HG03457 (cell line): ENCODE results near the gene LSM10.
A peak's percentile ranks its signal among the peaks of the same experiment; 100 is the strongest.

Source experiments
- ATAC-seq: cut with Tn5 transposase; IDR thresholded peaks from one replicate; pipeline ENCODE4 v1.9.1; 2021; ENCODE audit warnings: moderate number of reproducible peaks; ENCODE audit not compliant: unreplicated experiment

The LSM10 gene

DNA sequence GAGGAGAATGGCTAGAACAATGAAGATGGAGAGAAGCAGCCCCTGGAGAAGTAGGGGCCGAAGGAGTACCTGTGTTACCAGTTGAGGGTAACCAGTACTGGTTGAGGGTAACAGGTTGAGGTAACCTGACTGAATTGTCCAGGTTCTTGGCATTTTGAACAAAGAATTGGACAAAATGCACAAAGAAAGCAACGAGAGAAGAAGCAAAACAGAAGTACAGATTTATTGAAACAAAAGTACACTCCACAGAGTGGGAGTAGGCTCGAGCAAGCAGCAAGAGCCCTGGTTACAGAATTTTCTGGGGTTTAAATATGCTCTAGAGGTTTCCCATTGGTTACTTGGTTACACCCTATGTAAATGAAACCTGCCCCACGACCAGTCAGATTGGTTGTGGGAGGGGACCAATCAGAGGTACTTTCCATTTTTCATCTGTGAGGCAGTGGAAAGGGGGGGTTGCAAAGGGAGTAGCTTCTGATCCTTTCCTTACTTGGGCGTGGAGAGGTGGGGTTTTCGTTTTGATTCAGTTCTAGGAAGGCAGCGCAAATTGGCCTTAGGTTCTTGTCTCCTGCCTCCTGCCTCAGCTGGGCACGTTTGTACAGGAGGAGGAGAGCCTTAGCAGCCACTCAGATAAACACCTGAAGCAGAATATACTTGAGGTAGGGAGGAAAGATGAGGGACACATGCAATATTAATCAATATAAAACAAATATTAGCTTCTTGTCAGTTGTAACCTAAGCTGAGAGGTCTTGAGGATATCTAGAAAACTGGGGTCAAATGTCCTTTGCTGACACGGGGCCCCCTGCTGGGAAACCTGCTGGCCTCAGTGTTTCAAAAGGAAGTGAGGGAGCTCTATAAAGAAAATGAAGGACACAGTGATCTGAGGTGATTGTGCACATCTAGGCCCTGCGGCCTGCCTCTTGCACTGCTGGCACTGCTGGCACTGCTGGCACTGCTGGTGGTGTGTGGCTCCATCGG lies 14.3 kb upstream of the LSM10 start:
- ATAC-seq: no peak

DNA sequence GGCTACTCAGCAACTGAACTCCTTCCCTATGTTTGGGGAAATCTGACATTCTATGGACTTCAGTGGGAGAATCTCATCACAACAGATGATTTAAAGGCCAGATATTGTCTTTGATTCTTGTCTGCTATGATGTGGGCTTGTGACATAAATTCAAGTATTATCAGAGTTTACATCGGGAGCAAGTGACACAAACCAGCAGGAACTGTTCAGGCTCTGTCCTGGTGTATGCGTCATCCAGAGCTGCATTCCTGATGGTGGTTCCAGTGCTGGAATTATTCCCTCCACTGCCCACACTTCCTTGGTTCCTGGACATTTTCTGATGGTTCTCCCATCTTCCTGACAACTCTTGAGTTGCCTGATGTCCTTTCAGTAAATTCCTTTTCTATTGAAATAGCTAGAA lies 10.8 kb upstream of the LSM10 start:
- no peak for ATAC-seq

DNA sequence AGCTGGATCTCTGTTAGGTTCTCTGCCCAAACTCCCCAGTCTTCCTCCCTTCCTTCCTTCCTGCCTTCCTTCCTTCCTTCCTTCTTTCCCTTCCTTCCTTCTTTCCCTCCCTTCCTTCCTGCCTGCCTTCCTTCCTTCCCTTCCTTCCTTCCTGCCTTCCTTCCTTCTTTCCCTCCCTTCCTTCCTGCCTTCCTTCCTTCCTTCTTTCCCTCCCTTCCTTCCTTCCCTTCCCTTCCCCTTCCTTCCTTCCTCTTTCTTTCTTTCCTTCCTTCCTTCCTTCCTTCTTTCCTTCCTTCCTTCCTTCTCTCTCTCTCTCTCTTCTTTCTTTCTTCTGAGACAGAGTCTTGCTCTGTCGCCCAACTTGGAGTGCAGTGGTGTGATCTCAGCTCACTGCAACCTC lies 8.7 kb upstream of the LSM10 start:
- no peak for ATAC-seq

DNA sequence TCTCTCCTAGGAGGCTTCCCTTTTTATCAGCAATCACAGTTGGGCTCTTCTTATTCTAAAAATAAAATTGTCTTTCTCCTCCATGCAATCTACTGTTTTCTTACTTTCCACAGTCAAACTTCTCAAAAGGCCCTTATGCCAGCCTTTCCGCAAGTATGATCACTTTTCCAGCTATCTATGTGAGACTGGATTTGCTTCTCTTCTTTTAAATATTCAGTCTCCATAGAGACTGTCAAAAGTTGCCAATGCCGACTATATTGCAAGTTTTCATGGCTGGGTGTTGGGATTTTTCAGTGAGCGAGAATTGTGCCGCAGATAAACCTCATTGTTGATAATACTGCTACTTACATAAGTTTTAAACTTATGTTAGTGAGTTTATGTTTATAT lies 4.8 kb upstream of the LSM10 start:
- no peak for ATAC-seq

DNA sequence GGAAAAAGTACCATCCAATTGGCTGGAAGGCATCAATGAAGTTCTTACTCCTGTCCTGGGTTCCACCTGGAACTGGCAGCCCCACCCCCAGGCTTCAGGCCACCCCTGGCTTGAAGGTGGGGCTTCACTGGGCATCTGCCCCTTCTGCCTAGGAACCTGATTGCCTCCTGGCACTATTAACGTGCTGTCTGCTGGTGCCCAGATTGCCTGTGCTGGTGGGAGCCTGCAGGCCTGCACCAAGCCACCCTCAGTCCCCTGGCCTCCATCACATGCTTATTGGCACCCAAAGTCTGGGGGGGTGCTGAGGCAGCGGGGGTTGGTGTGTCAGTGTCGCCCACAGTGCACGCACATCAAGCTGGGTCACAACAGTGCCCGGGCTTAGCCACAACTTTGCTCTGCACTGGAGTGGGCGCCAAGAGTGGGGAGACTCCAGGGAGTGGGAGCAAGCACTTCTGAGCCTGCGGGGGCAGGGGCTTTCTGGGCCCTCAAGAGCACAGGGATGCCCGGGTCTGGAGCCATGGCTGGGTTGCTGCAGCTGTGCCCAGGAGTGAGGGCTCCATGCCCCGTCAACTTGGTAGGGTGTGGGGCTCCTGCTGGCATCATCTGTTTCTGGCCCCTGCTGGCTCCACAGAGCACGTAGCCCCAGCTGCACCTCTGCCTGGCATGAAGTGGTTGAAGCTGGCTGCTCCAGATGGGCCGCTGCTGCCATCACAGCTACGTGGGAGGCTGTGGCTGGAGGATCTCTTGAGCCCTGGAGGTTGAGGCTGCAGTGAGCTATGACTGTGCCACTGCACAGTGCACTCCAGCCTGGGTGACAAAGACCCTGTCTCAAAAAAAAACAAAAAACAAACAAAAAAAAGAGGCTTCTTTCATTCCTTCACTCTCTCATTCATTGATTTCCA lies 4.1 kb upstream of the LSM10 start:
- no peak for ATAC-seq

DNA sequence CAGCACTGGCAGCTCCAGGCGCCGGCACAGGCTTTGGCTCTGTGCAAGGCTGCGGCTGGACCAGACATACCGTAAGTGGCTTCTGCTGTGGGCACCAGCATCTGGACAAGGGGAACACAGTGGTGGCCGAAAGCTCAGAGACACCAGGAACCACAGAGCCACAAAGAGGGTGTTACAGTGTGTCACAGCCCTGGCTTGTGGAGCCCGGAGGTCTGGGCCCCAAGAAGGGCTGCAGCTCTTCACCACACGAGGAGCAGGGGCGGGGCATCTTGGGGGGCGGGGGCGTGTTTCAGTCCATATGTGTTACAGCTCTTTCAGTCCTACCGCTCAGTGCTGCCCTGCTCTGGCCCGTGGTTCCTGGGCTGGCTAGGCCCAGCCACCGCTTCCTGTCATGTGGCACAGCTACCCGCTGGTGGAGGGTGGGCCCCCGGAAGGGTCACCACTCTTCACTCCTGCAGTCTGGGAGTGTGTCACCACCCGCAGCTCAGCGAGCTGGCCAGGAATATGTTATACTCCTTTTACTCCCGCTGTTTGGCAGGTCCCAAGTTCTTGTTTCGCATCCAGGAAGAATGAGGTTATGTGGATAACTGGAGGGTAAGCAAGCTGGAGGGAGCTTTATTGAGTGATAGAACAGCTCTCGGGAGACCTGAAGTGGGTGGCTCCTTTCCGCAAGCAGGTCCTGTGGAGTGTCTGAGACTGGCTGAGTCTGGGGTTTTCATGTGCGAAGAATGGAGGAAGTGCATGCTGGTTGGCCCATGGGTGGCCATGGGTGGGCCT lies 3.3 kb upstream of the LSM10 start:
- no peak for ATAC-seq

DNA sequence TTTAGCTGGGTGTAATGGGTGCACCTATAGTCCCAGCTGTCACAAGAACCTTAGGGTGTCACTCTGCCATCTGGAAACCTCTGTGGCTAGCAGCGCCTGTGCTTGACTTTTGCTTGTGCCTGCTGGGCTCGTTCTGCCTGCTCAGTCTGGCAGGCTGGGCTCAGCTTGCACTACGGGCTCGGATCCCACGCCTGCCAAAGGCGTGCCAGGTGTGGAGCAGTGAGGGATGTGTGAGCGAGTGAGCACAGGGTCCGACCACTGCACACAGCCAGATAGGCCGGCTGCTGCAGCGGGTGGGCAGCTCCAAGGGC lies 2.8 kb upstream of the LSM10 start:
- ATAC-seq: no peak

DNA sequence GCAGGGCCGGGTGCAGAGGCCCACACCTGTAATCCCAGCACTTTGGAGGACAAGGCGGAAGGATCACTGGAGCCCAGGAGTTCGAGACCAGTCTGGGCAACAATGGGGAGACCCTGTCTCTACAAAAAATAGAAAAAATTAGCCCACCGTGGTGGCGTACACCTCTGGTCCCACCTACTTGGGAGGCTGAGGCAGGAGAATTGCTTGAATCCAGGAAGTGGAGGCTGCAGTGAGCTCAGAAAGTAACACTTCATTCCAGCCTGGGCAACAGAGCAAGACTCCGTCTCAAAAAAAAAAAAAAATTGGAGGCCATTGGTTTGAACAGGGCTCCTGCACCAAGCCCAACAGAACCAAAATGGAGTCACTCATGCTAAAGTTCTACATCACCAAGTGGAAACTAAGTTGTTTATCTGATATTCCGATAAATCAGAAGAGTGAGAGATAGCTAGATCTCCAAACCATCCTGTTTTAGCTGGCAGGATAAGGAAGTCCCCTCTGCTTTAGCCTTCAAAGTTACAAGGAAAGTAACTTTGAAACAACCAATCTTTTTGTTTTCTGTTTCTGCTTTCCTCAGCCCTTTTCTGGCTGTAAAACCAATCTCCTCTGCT lies 766 bp upstream of the LSM10 start:
- ATAC-seq: no peak

DNA sequence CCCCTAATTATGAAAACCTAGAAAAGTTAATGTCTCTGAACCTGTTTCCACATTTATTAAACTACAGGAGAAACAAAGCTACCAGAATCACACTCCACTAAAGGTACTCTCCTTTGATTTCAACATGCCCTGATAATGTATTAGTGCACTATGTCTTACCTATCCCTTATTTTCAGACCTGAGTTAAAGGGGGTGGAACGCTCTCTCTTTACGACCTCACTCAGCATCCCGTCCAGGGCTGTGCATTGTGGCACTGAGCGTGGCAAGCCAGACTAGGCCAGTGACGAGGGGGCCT lies 678 bp downstream of the LSM10 start:
- ATAC-seq: no peak

DNA sequence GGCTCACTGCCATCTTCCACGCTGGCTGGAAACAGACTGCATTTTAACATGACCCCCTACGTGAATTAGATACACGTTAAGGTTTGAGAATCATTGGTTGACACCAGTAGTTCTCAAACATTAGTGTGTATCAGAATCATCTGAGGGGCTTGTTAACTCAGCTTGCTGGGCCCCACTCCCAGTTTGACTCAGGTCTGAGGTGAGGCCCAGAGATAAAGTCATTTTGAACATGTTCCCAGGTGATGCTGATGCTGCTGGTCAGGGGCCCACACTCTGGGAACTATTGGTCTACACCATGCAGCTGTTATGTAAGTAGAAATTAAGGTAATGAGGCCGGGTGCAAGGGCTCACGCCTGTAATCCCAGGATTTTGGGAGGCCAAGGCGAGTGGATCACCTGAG lies 1.3 kb downstream of the LSM10 start:
- ATAC-seq: no peak

DNA sequence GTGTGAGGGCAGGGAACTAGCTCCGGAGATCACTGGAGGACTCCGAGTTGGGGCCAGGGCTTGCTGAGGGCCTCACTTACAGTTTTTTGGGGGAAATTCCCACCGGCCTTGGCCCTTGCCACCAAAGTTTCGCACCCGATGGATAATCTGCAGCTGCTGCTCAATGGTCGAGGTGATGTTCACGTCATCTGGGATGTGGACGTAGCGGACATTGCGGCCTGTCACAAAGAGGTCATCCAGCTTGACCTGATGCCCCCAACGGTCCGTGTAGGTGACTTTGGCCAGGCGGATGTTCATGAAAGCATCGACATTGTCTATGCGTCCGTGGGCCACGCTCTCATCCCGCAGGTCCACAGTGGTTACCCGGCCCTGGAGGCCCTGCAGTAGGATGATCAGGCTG lies 4.0 kb downstream of the LSM10 start:
- no peak for ATAC-seq

DNA sequence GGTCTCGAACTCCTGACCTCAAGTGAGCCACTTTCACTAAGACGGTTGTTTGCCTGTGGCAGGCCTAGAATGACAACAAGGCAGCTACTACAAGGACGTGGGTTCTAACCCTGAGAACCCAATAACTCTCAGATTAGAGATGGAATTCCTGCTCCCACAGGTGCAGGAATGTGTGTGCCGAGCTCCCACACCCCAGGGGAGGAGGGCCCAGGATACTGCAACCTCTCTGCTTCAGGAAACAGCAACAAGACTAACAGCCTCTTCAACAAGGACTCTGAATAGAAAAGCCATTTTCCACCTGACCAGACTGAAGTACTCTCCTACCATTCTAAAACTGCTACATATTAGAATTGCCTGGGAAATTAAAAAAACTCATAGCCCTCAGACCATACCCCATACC lies 4.9 kb downstream of the LSM10 start:
- ATAC-seq: no peak

DNA sequence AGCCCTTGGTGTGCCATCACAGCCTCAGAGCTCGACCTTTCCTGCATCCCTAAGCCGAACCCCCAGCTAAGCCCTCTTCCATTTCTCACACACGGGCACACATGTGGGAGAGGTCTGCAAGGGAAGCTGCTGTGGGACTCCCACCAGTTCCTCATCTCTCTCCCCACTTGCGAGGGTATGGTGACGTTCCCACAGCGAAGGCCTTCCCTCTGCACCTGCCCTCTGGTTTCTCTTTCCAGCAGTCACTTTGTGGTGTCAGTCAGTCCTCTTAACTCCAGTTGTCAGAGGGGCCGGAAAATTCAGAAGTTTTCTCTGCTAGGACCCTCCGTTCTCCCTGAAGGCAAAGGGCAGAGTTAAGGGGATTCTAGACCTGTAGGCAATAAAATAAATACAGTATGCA lies 6.4 kb downstream of the LSM10 start:
- ATAC-seq: no peak

DNA sequence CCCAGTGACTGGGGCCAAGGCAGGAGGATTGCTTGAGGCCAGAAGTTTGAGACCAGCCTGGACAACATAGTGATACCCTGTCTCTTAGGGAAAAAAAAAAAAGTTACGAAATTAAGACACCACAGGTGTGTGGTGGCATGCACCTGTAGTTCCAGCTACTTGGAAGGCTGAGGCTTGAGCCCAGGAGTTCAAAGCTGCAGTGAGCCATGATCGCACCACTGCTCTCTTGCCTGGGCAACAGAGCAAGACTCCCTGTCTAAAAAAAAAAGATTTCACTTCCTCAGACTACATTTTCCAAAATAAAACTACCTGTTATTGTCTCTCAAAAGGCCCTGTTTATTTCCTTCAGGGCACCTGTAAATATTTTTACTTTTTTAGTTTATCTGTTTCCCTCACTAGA lies 7.3 kb downstream of the LSM10 start:
- ATAC-seq: no peak

DNA sequence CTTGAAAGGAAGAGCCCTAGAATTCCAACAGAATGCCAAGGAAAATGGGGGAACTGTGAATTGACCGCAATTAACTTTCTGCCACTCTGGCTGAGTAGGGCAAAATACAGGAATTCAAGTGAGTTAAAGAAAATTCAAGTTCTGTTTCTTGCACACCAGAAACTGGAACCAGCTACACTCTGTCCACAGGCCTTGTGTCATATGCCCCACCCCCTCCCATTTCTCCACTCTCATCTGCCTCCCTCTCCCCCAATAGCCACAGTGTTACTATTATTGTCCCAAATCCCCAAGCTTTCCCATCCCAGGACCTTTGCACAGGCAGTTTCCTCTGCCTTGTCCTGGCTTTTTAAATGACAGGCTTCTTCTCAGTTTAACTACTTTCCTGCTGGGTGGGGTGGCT lies 7.7 kb downstream of the LSM10 start:
- no peak for ATAC-seq

DNA sequence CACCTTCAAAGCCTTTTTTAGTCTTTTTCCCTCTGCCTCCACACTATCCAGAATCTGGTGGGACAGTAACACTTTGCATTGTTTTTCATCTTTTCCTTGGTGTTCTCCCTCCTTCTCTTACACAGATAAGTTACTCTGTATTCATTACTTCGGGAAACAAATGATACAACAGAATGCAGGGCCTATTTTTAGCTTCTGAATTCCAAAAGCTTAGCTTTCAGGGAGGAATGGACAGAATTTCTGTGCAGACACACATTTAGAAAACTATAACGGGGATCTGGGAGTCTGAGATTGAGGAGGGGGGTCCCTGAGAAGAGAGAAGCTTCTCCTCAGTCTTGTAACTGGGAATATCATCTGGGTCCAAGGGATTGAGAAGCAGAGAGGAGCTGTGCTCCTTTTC lies 8.4 kb downstream of the LSM10 start:
- ATAC-seq: no peak

DNA sequence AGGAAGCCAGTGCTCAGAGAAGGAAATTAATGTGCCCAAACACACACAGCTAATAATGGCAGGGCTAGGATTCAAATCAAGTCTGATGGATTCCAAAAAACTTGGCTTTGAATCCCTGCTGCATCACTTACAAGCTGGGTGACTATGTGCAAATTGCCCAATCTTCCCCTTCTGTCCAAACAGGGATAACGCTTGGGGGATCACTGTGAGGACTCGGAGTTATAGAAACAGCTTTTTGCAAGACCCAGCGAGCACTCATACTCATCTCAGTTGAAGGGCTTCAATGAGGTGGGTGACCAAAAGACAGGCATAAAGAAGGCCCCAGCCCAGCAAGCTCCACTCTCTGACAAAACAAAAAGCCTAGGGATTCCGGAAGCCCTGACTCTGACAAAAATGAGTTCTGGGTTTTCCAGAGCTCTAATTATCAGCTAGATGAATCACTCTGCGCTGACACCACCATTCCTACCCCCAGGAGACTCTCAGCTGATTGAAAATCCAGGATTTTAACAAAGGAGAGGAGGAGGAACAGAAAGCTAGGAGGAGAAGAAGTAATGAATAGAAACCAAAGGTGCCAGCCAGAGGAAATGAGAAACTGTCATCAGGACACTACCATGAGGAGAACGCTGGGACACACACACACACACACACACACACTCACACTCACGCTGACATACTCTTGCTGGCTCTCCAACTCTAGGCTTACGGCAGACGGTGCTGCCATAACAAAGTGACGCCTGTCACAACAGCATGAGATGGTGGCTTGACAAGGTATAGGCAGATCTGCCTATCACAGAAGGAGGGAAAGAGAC lies 10.4 kb downstream of the LSM10 start:
- no peak for ATAC-seq

DNA sequence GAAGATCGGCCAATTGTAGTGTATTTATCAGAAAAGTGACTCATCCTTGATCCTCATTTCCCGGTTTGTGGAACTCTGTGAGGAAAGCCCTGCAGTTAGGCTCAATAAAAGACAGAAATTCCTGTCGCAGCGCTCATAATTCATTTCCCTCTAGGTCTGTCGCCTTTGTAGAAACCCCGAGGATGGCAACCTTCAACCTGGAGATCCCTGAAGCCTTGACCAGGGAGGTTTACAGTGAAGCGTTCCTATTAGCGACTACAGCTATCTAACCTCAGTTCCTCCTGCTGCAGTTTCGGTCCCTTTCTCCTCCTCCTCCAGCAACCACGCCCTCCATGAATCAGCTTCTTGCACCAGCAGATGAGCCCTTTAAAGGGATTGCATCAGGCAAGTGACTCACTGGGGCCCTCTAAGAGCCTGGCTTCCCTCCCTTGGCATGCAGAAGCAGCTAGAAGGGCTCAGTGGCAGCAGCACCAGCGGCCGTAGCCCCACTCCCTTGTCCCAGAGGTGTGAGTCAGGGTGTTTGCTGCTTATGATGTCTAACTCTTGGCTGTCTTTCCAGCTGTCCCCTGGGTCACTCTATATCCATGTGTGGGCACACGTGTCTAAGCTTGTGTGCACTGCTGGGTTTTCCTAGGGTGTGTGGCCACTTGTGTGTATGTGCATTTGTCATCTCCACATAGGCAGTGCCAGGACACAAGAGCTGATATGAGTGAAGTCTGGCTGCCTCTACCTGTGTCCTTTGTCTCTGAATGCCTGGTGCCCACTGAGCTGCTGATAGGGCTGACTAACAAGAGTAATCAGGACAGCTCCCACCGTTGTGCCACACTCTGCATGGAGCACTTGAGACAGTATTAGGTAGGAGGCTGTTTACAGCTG lies 11.2 kb downstream of the LSM10 start:
- ATAC-seq: peak; percentile 33
